OCI-LY3 (cell line): Measurements from ENCODE around the gene GAS5.

Experiments used
- H2AFZ ChIP-seq: fragments of 200-600, 300-600 bp; shearing (Covaris generic); 2 replicates; pipeline ENCODE4 v1.6.0; 2014; ENCODE audit warnings: antibody characterized with exemption, low read depth, low read length
- H3K27ac ChIP-seq: fragments of 200-600, 300-600 bp; sonication (generic); 2 replicates; pipeline ENCODE4 v1.5.1; 2014; ENCODE audit warnings: mild to moderate bottlenecking, low read length, moderate library complexity, mixed read lengths
- H3K27me3 ChIP-seq: fragments of 200-600, 300-600 bp; sonication (generic); 2 replicates; pipeline ENCODE4 v1.6.1; 2014; ENCODE audit warnings: low read depth, low read length, mixed read lengths
- H3K36me3 ChIP-seq: fragments of 200-600, 300-600 bp; sonication (generic); replicated peaks from 2 replicates; pipeline ENCODE3; 2014; ENCODE audit warnings: low read depth, low read length, mixed read lengths
- H3K4me1 ChIP-seq: fragments of 300-600, 200-600 bp; sonication (generic); 2 replicates; pipeline ENCODE4 v1.6.1; 2014; ENCODE audit warnings: low read length, mixed read lengths
- H3K4me2 ChIP-seq: fragments of 200-600, 300-600 bp; sonication (generic); 2 replicates; pipeline ENCODE4 v1.6.1; 2014; ENCODE audit warnings: low read length, mixed read lengths
- H3K4me3 ChIP-seq: fragments of 300-600, 200-600 bp; sonication (generic); 2 replicates; pipeline ENCODE4 v1.5.1; 2014; ENCODE audit warnings: antibody characterized with exemption, mild to moderate bottlenecking, low read length, moderate library complexity
- H3K79me2 ChIP-seq: fragments of 300-600, 200-600 bp; shearing (Covaris generic); 2 replicates; pipeline ENCODE4 v1.6.1; 2014; ENCODE audit warnings: mild to moderate bottlenecking, low read length, mixed read lengths
- H3K9ac ChIP-seq: fragments of 300-600, 200-600 bp; shearing (Covaris generic); 2 replicates; pipeline ENCODE4 v1.6.0; 2014; ENCODE audit warnings: mild to moderate bottlenecking, low read length, moderate library complexity
- H3K9me3 ChIP-seq: fragments of 200-600, 300-600 bp; shearing (Covaris generic); 2 replicates; pipeline ENCODE4 v1.6.1; 2014; ENCODE audit warnings: low read length, mixed read lengths; ENCODE audit not compliant: insufficient read depth
- H4K20me1 ChIP-seq: fragments of 200-600, 300-600 bp; sonication (generic); 2 replicates; pipeline ENCODE4 v1.6.1; 2016; ENCODE audit warnings: low read length, mixed read lengths; ENCODE audit not compliant: insufficient read depth
- CTCF ChIP-seq: fragments of 200-600, 300-600 bp; sonication (generic); IDR thresholded peaks from 2 replicates; pipeline ENCODE4 v1.5.1; 2014; ENCODE audit warnings: antibody characterized with exemption, low read length, low read depth
- EZH2phosphoT487 ChIP-seq: fragments of 200-600 bp; shearing (Covaris generic); IDR thresholded peaks from 2 replicates; pipeline ENCODE4 v1.6.1; 2018; ENCODE audit warnings: antibody characterized with exemption, mixed run types, low read depth

GAS5 gene

GRCh38 chr1:173832748-173833147 lies 35.0 kb downstream of the GAS5 start:
- H2AFZ ChIP-seq = no peak overlapping the region
- H3K27ac ChIP-seq = no peak overlapping the region
- no peaks in the 10 kb centered on the region for H4K20me1 ChIP-seq
- TF ChIP-seq EZH2phosphoT487 (no peak), CTCF (no peak)
- H3K4me1 ChIP-seq = peaks cover 8% of the 10 kb centered on the region
- H3K4me2 ChIP-seq = no peak overlapping the region
- H3K9ac ChIP-seq = no peak overlapping the region
- H3K27me3 ChIP-seq = no peaks in the 10 kb centered on the region
- no peak overlapping the region for H3K4me3 ChIP-seq
- no peaks in the 10 kb centered on the region for H3K79me2 ChIP-seq
- H3K36me3 ChIP-seq = peaks cover 46% of the 10 kb centered on the region
- no peaks in the 10 kb centered on the region for H3K9me3 ChIP-seq

- Histone ChIP-seq H3K4me2 (no peak overlapping the region; the same call in 1 of the 2 replicates), H3K27me3 (no peaks in the 10 kb centered on the region), H3K9me3 (no peaks in the 10 kb centered on the region), H3K27ac (no peak overlapping the region), H3K36me3 (peaks cover 20% of the 10 kb centered on the region), H3K4me3 (no peak overlapping the region), H3K79me2 (peaks cover 33% of the 10 kb centered on the region), H4K20me1 (no peaks in the 10 kb centered on the region), H3K9ac (no peak overlapping the region), H3K4me1 (peaks cover 26% of the 10 kb centered on the region), H2AFZ (no peak overlapping the region)
- no peak for TF ChIP-seq CTCF
- no peak for TF ChIP-seq EZH2phosphoT487
Observed at GRCh38 chr1:173827611-173828010, 40.2 kb downstream of the GAS5 start.

GRCh38 chr1:173824315-173825081 lies 43.3 kb downstream of the GAS5 start, which contains the start of the genes CENPL and DARS2:
TSS of gene CENPL (minus strand) at chr1:173824883. CDS start at chr1:173811299, 13,584 bp downstream.
TSS of gene DARS2 (plus strand) at chr1:173824673. CDS start at chr1:173825230, 557 bp downstream.
- Histone ChIP-seq H3K4me1 (peaks cover 29% of the 10 kb centered on the region), H3K9me3 (no peaks in the 10 kb centered on the region), H3K4me3 (peak within 1 kb of the TSS; percentile 91), H3K27ac (peak within 1 kb of the TSS; percentile 83), H3K79me2 (peaks cover 64% of the 10 kb centered on the region), H3K4me2 (peak within 1 kb of the TSS; percentile 94), H3K9ac (peak within 1 kb of the TSS; percentile 91), H4K20me1 (no peaks in the 10 kb centered on the region; the same call in 1 of the 2 replicates), H3K27me3 (no peaks in the 10 kb centered on the region), H2AFZ (peak within 1 kb of the TSS; percentile 87), H3K36me3 (peaks cover 13% of the 10 kb centered on the region)
- TF ChIP-seq CTCF = no peak
- no peak for TF ChIP-seq EZH2phosphoT487

GRCh38 chr1:173823781-173824314 lies 43.9 kb downstream of the GAS5 start:
- H3K27ac ChIP-seq = peak overlapping the region; percentile 83
- H3K36me3 ChIP-seq = peaks cover 15% of the 10 kb centered on the region
- TF ChIP-seq CTCF = no peak
- TF ChIP-seq EZH2phosphoT487 = no peak
- H4K20me1 ChIP-seq = no peaks in the 10 kb centered on the region; the same call in 1 of the 2 replicates
- peak overlapping the region; percentile 71 for H2AFZ ChIP-seq
- peak overlapping the region; percentile 94 for H3K4me2 ChIP-seq
- H3K4me1 ChIP-seq = peaks cover 29% of the 10 kb centered on the region
- H3K9me3 ChIP-seq = no peaks in the 10 kb centered on the region
- peaks cover 70% of the 10 kb centered on the region for H3K79me2 ChIP-seq
- H3K27me3 ChIP-seq = no peaks in the 10 kb centered on the region
- peak overlapping the region; percentile 91 for H3K9ac ChIP-seq
- H3K4me3 ChIP-seq = peak overlapping the region; percentile 91
